GM12865 (cell line): ENCODE results near the gene PHLDB2.

Experiments used
- DNase-seq: peaks from one replicate; pipeline ENCODE4 v3.0.0; 2010; ENCODE audit warnings: low read depth
- H3K4me3 ChIP-seq: 2 replicates; pipeline ENCODE4 v1.5.1; 2011; ENCODE audit warnings: mild to moderate bottlenecking, low read depth, low read length, control low read depth
- CTCF ChIP-seq: IDR thresholded peaks from 2 replicates; pipeline ENCODE4 v1.5.1; 2011; ENCODE audit warnings: low read length, control low read depth, low read depth, inconsistent platforms; ENCODE audit not compliant: insufficient read depth; ENCODE audit errors: missing control alignments

Gene PHLDB2

GRCh38 chr3:112001526-112001925, 142.5 kb downstream of the PHLDB2 start:
- no peak for DNase-seq
- H3K4me3 ChIP-seq, result no peak overlapping the region
- no peak for TF ChIP-seq CTCF

GRCh38 chr3:112002096-112002971, 143.3 kb downstream of the PHLDB2 start:
- no peak for DNase-seq
- no peak for TF ChIP-seq CTCF
- H3K4me3 ChIP-seq, result no peak overlapping the region

GRCh38 chr3:112003321-112004080, 144.4 kb downstream of the PHLDB2 start:
- no peak for TF ChIP-seq CTCF
- H3K4me3 ChIP-seq, result no peak overlapping the region
- no peak for DNase-seq

GRCh38 chr3:112004187-112004586, 145.1 kb downstream of the PHLDB2 start:
- TF ChIP-seq CTCF, result no peak
- no peak for DNase-seq
- no peak overlapping the region for H3K4me3 ChIP-seq

GRCh38 chr3:112004669-112005068, 145.6 kb downstream of the PHLDB2 start:
- H3K4me3 ChIP-seq, result no peak overlapping the region
- DNase-seq, result no peak
- TF ChIP-seq CTCF, result no peak

- no peak for TF ChIP-seq CTCF
- no peak for DNase-seq
- H3K4me3 ChIP-seq, result no peak overlapping the region
Observed at GRCh38 chr3:112005091-112005672, 146.1 kb downstream of the PHLDB2 start.
